ENCODE data around the gene ARRDC3. TPM values are rescaled to one million over a fixed set of nuclear protein-coding genes. Genes with fewer than 3 reads are reported as not detected.

ARRDC3 gene
- polyA plus RNA-seq, 1 donor from 2014 or later, result 297 TPM

GRCh38 chr5:91409304-91409703 is 26.2 kb upstream of the ARRDC3 start (continued):
- TF ChIP-seq REST (IDR thresholded peaks at IDR 0.05; ENCODE audit: borderline replicate concordance), result no peak

DNA sequence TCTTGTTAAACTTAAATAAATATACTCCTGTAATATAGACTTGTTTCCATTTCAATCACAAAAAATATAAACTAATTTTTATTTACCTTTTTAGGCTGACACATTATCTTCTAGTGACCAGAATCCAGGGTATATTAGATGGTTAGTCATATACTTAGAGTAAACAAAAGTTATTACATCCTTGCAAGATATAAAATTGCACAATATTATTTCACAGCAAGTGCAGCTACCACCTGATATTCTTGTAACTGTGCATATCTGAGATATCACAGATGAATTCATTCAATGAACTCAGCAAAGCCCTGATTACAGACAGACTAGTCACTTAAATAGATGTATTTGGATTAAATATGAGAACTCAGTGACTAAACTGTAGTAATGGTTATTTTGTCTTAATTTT is 25.6 kb upstream of the ARRDC3 start:
- Histone ChIP-seq H3K36me3 (ENCODE audit: insufficient read depth, low read length) (no peaks in the 10 kb centered on the region), H3K27ac (ENCODE audit: low read length) (no peak overlapping the region), H3K9ac (ENCODE audit: low read length) (no peak overlapping the region), H3K79me2 (replicated peaks; ENCODE audit: insufficient read depth, low read length) (no peaks in the 10 kb centered on the region), H3K4me3 (ENCODE audit: low read length) (no peak overlapping the region), H4K20me1 (ENCODE audit: insufficient read depth) (no peaks in the 10 kb centered on the region), H3K27me3 (ENCODE audit: insufficient read depth, low read depth, low read length) (no peaks in the 10 kb centered on the region), H3K4me2 (ENCODE audit: low read length) (no peak overlapping the region), H2AFZ (ENCODE audit: low read depth, low read length) (no peak overlapping the region), H3F3A (ENCODE audit: insufficient read depth, low read length, poor library complexity, severe bottlenecking) (no peaks in the 10 kb centered on the region), H3K9me3 (ENCODE audit: low read length) (no peaks in the 10 kb centered on the region), H3K9me2 (ENCODE audit: insufficient read depth, low read length) (no peaks in the 10 kb centered on the region)
- no peak for TF ChIP-seq EZH2 (IDR thresholded peaks at IDR 0.05; ENCODE audit: borderline replicate concordance, insufficient read depth, low read length, poor library complexity, severe bottlenecking)
- no peak for TF ChIP-seq POLR2AphosphoS5 (IDR thresholded peaks at IDR 0.05)
- no peak for TF ChIP-seq SMC3 (conservative IDR thresholded peaks at IDR 0.05; ENCODE audit: poor library complexity)
- no peak for TF ChIP-seq TAF1 (IDR thresholded peaks at IDR 0.05; ENCODE audit: low read depth)
- TF ChIP-seq MXI1 (conservative IDR thresholded peaks at IDR 0.05; ENCODE audit: poor library complexity, severe bottlenecking), result no peak
- no peak for TF ChIP-seq RAD21 (conservative IDR thresholded peaks at IDR 0.05)
- TF ChIP-seq REST (IDR thresholded peaks at IDR 0.05; ENCODE audit: borderline replicate concordance), result no peak
- TF ChIP-seq, protein P1, sequence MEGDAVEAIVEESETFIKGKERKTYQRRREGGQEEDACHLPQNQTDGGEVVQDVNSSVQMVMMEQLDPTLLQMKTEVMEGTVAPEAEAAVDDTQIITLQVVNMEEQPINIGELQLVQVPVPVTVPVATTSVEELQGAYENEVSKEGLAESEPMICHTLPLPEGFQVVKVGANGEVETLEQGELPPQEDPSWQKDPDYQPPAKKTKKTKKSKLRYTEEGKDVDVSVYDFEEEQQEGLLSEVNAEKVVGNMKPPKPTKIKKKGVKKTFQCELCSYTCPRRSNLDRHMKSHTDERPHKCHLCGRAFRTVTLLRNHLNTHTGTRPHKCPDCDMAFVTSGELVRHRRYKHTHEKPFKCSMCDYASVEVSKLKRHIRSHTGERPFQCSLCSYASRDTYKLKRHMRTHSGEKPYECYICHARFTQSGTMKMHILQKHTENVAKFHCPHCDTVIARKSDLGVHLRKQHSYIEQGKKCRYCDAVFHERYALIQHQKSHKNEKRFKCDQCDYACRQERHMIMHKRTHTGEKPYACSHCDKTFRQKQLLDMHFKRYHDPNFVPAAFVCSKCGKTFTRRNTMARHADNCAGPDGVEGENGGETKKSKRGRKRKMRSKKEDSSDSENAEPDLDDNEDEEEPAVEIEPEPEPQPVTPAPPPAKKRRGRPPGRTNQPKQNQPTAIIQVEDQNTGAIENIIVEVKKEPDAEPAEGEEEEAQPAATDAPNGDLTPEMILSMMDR (IDR thresholded peaks at IDR 0.05; ENCODE audit: poor library complexity, severe bottlenecking), result no peak
- no peak for TF ChIP-seq EP300 (conservative IDR thresholded peaks at IDR 0.05; ENCODE audit: poor library complexity, severe bottlenecking)

Data from neural cell (in vitro differentiated cells).